Right lobe of liver (tissue), 6 donors: ENCODE results near the gene RERE. TPM values are rescaled to one million over a fixed set of nuclear protein-coding genes. Genes with fewer than 3 reads are reported as not detected.

Experiments used
- ATAC-seq, 4 donors: fragments of 200-7000 bp; cut with Tn5 transposase; one replicate each; pipeline ENCODE4 v1.9.1; 2020; ENCODE audit warnings: mild to moderate bottlenecking in 4 of 4, moderate library complexity in 4 of 4
- DNase-seq, 3 donors: peaks; one replicate each; pipeline ENCODE4 v3.0.0-alpha.2; 2020
- H3K27ac ChIP-seq, 3 donors: fragments of 200-600 bp; one replicate each; pipeline ENCODE4 v1.8.0; 2022
- H3K27me3 ChIP-seq, 2 donors: fragments of 200-600 bp; one replicate each; pipeline ENCODE4 v1.8.0; 2022
- H3K36me3 ChIP-seq, 4 donors: fragments of 200-600 bp; sonication (generic) in 1 of 4; one replicate each; pipeline versions ENCODE4 v1.5.1 to v1.8.0; 2017 to 2022; ENCODE audit warnings: control low read depth in 1 of 4
- H3K4me1 ChIP-seq, 4 donors: fragments of 200-600 bp; sonication (generic) in 1 of 4; one replicate each; pipeline versions ENCODE4 v1.5.1 to v1.8.0; 2017 to 2022; ENCODE audit warnings: control low read depth in 1 of 4
- H3K4me3 ChIP-seq, 3 donors: fragments of 200-600 bp; one replicate each; pipeline ENCODE4 v1.8.0; 2022
- H3K9me3 ChIP-seq, 4 donors: fragments of 200-600 bp; sonication (generic) in 1 of 4; one replicate each; pipeline versions ENCODE4 v1.5.1 to v1.8.0; 2017 to 2022; ENCODE audit warnings: control low read depth in 1 of 4
- POLR2A ChIP-seq: fragments of 450-650 bp; IDR thresholded peaks from one replicate; pipeline ENCODE4 v1.6.1; 2017; ENCODE audit warnings: antibody characterized with exemption, mild to moderate bottlenecking
- WGBS: methylation state at CpG from one replicate; pipeline ENCODE4 v1.1.6; 2018; ENCODE audit warnings: low coverage, low lambda C conversion rate; ENCODE audit not compliant: insufficient coverage; ENCODE audit errors: missing lambda C conversion rate; 5-methylcytosine and 5-hydroxymethylcytosine counted together
- intact Hi-C, 2 donors: fragments of 100-400 bp; cut with DNase I; formaldehyde crosslinking; loops; one replicate each; pipeline versions ENCODE4 v1.11.2 to v1.14.1; 2022
- total RNA-seq, 6 experiments: library from RNA; depleted of rRNA in 2 of 6; stranded (reverse); fragments of >200 nt in 2 of 6; fragmentation: NEBNext Ultra II Directional in 3 of 6; extraction: Animal tissue kit (Norgen Biotek cat#: 25700) in 3 of 6; gene quantifications; one replicate each; pipeline versions ENCODE4 v1.1.0 to v1.2.4, GENCODE V29; 2016 to 2023
- TF ChIP-seq, protein P1 (sequence below), 4 donors: fragments of 200-600 bp in 3 of 4; fragments of 450-650 bp in 1 of 4; IDR thresholded peaks; one replicate each; pipeline versions ENCODE4 v1.5.1 to v1.8.0; 2016 to 2022; ENCODE audit warnings: antibody characterized with exemption in 4 of 4, mild to moderate bottlenecking in 2 of 4
- donor health status: DM: no; HTN: yes; CAD: no.
- donor health status: DM: no; HTN: no; CAD: no.
- donor health status: DM: no; HTN: no; CAD: no.
- donor health status: DM: no; HTN: yes; CAD: no.
- donor health status: DM: no; HTN: yes; CAD: no.

RERE gene
- total RNA-seq, 6 experiments from 2014 or later: 17.5 to 38.4 (median 25.0) TPM

- intact Hi-C loops: no loop called here
- Histone ChIP-seq H3K4me1 (peaks cover 0 to 1% (median 0%) of the 10 kb centered on the region in 4 donors), H3K9me3 (no peaks in the 10 kb centered on the region), H3K27me3 (no peaks in the 10 kb centered on the region), H3K27ac (no peak overlapping the region), H3K4me3 (no peak overlapping the region), H3K36me3 (no peaks in the 10 kb centered on the region)
- TF ChIP-seq POLR2A: no peak
- TF ChIP-seq, protein P1, sequence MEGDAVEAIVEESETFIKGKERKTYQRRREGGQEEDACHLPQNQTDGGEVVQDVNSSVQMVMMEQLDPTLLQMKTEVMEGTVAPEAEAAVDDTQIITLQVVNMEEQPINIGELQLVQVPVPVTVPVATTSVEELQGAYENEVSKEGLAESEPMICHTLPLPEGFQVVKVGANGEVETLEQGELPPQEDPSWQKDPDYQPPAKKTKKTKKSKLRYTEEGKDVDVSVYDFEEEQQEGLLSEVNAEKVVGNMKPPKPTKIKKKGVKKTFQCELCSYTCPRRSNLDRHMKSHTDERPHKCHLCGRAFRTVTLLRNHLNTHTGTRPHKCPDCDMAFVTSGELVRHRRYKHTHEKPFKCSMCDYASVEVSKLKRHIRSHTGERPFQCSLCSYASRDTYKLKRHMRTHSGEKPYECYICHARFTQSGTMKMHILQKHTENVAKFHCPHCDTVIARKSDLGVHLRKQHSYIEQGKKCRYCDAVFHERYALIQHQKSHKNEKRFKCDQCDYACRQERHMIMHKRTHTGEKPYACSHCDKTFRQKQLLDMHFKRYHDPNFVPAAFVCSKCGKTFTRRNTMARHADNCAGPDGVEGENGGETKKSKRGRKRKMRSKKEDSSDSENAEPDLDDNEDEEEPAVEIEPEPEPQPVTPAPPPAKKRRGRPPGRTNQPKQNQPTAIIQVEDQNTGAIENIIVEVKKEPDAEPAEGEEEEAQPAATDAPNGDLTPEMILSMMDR (IDR thresholded peaks at IDR 0.05): no peak
- no peak for ATAC-seq
- WGBS: 86% methylated on average over 8 of the region's 8 CpGs
- DNase-seq: no peak
Measured at GRCh38 chr1:8685463-8685862, 132.0 kb downstream of the RERE start.

GRCh38 chr1:8684590-8684989 lies 132.8 kb downstream of the RERE start:
- intact Hi-C loops: no loop called here
- DNase-seq (no peak), ATAC-seq (no peak)
- Histone ChIP-seq H3K4me3 (no peak overlapping the region), H3K9me3 (no peaks in the 10 kb centered on the region), H3K4me1 (peaks cover 0 to 6% (median 0%) of the 10 kb centered on the region in 4 donors), H3K27ac (no peak overlapping the region), H3K27me3 (no peaks in the 10 kb centered on the region), H3K36me3 (no peaks in the 10 kb centered on the region)
- 100% methylated on average over 1 of the region's 1 CpG for WGBS
- TF ChIP-seq POLR2A: no peak
- TF ChIP-seq, protein P1 (IDR thresholded peaks at IDR 0.05): no peak

DNA sequence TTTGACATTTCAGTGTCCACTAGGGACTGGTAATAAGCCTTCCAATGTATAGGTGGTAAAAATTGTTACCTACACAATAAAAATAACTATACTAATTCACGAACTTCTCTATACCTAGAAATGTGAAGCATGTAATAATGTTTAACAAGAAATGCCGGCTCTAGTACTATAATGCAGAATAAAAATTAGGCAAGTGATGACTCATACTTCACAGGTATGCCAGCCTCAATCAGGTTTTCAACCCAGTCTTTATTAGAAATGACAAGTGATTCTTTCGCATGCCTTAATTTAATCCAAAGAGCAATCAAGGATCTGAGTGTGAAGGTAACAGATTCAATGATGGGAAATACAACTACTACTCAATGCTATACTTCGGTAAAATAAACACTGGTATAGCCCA lies 134.9 kb downstream of the RERE start:
- H3K4me1 ChIP-seq: peaks cover 0 to 6% (median 0%) of the 10 kb centered on the region in 4 donors
- no peaks in the 10 kb centered on the region for H3K27me3 ChIP-seq
- H3K9me3 ChIP-seq: no peaks in the 10 kb centered on the region
- no peak overlapping the region for H3K27ac ChIP-seq
- intact Hi-C loops: no loop called here
- H3K4me3 ChIP-seq: no peak overlapping the region
- WGBS: 79% methylated on average over 4 of the region's 4 CpGs
- ATAC-seq: peak in 1 of 4 donors; percentile 26
- H3K36me3 ChIP-seq: no peaks in the 10 kb centered on the region
- DNase-seq: no peak
- TF ChIP-seq POLR2A: no peak
- TF ChIP-seq, protein P1 (IDR thresholded peaks at IDR 0.05): no peak

GRCh38 chr1:8681911-8682310 lies 135.5 kb downstream of the RERE start:
- Histone ChIP-seq H3K27me3 (no peaks in the 10 kb centered on the region), H3K4me1 (peaks cover 0 to 6% (median 0%) of the 10 kb centered on the region in 4 donors), H3K27ac (no peak overlapping the region), H3K36me3 (no peaks in the 10 kb centered on the region), H3K9me3 (no peaks in the 10 kb centered on the region), H3K4me3 (no peak overlapping the region)
- TF ChIP-seq, protein P1 (IDR thresholded peaks at IDR 0.05): no peak
- ATAC-seq (no peak), DNase-seq (no peak)
- intact Hi-C loops: no loop called here
- WGBS: 58% methylated on average over 1 of the region's 1 CpG
